ENCODE data around the gene CABYR. TPM values are rescaled to one million over a fixed set of nuclear protein-coding genes. Genes with fewer than 3 reads are reported as not detected.

The CABYR gene
- total and polyA plus RNA-seq, 4 donors: 0.39 to 1.6 (median 0.94) TPM

GRCh38 chr18:24127735-24128134 lies 11.1 kb upstream of the CABYR start:
- no peaks in the 10 kb centered on the region for H3K9me3 ChIP-seq (ENCODE audit: control insufficient read depth in 4 of 4, insufficient read depth in 3 of 4, low read length in 3 of 4)
- peaks cover 0 to 18% (median 9%) of the 10 kb centered on the region in 4 donors for H3K36me3 ChIP-seq (ENCODE audit: control insufficient read depth in 4 of 4, insufficient read depth in 4 of 4, low read length in 4 of 4)
- no peak for TF ChIP-seq CTCF (IDR thresholded peaks at IDR 0.05; ENCODE audit: control extremely low read depth, extremely low read depth)
- no peak overlapping the region for H3K9ac ChIP-seq (ENCODE audit: insufficient read depth in 1 of 2, low read length in 2 of 2)
- no peak overlapping the region for H3K4me3 ChIP-seq
- 82 to 87% methylated on average over 3 of the region's 3 CpGs for WGBS, 2 donors
- ATAC-seq (ENCODE audit: insufficient read depth, low FRiP score): no peak
- no peak overlapping the region for H3K27ac ChIP-seq (ENCODE audit: low read depth in 1 of 2, low read length in 1 of 2)
- no peaks in the 10 kb centered on the region for H3K27me3 ChIP-seq (ENCODE audit: control insufficient read depth in 3 of 3, insufficient read depth in 3 of 3, low read length in 2 of 3)
- DNase-seq: no peak
- peaks cover 0 to 2% (median 0%) of the 10 kb centered on the region in 5 donors for H3K4me1 ChIP-seq (ENCODE audit: control insufficient read depth in 5 of 5, insufficient read depth in 5 of 5, low read length in 5 of 5)

GRCh38 chr18:24128700-24129099 lies 10.2 kb upstream of the CABYR start:
- no peak for DNase-seq
- no peak for TF ChIP-seq CTCF (IDR thresholded peaks at IDR 0.05; ENCODE audit: control extremely low read depth, extremely low read depth)
- ATAC-seq (ENCODE audit: insufficient read depth, low FRiP score): no peak
- Histone ChIP-seq H3K36me3 (ENCODE audit: control insufficient read depth in 4 of 4, insufficient read depth in 4 of 4, low read length in 4 of 4) (peaks cover 0 to 18% (median 9%) of the 10 kb centered on the region in 4 donors), H3K9ac (ENCODE audit: insufficient read depth in 1 of 2, low read length in 2 of 2) (no peak overlapping the region), H3K9me3 (ENCODE audit: control insufficient read depth in 4 of 4, insufficient read depth in 3 of 4, low read length in 3 of 4) (no peaks in the 10 kb centered on the region), H3K27ac (ENCODE audit: low read depth in 1 of 2, low read length in 1 of 2) (no peak overlapping the region), H3K4me1 (ENCODE audit: control insufficient read depth in 5 of 5, insufficient read depth in 5 of 5, low read length in 5 of 5) (peaks cover 0 to 2% (median 0%) of the 10 kb centered on the region in 5 donors), H3K27me3 (ENCODE audit: control insufficient read depth in 3 of 3, insufficient read depth in 3 of 3, low read length in 2 of 3) (no peaks in the 10 kb centered on the region), H3K4me3 (no peak overlapping the region)
- 89 to 98% methylated on average over 4 of the region's 4 CpGs for WGBS, 2 donors

GRCh38 chr18:24130494-24130893 lies 8.4 kb upstream of the CABYR start:
- no peak for TF ChIP-seq CTCF (IDR thresholded peaks at IDR 0.05; ENCODE audit: control extremely low read depth, extremely low read depth)
- DNase-seq (no peak), ATAC-seq (ENCODE audit: insufficient read depth, low FRiP score) (no peak)
- Histone ChIP-seq H3K27me3 (ENCODE audit: control insufficient read depth in 3 of 3, insufficient read depth in 3 of 3, low read length in 2 of 3) (no peaks in the 10 kb centered on the region), H3K36me3 (ENCODE audit: control insufficient read depth in 4 of 4, insufficient read depth in 4 of 4, low read length in 4 of 4) (peaks cover 0 to 15% (median 9%) of the 10 kb centered on the region in 4 donors), H3K4me1 (ENCODE audit: control insufficient read depth in 5 of 5, insufficient read depth in 5 of 5, low read length in 5 of 5) (peaks cover 0 to 2% (median 0%) of the 10 kb centered on the region in 5 donors), H3K27ac (ENCODE audit: low read depth in 1 of 2, low read length in 1 of 2) (no peak overlapping the region), H3K9me3 (ENCODE audit: control insufficient read depth in 4 of 4, insufficient read depth in 3 of 4, low read length in 3 of 4) (no peaks in the 10 kb centered on the region), H3K9ac (ENCODE audit: insufficient read depth in 1 of 2, low read length in 2 of 2) (no peak overlapping the region), H3K4me3 (no peak overlapping the region)
- WGBS, 2 donors: 52 to 82% methylated on average over 2 of the region's 2 CpGs

GRCh38 chr18:24136967-24137373 lies 1.9 kb upstream of the CABYR start:
- Histone ChIP-seq H3K36me3 (ENCODE audit: control insufficient read depth in 4 of 4, insufficient read depth in 4 of 4, low read length in 4 of 4) (peaks cover 0 to 3% (median 0%) of the 10 kb centered on the region in 4 donors), H3K27me3 (ENCODE audit: control insufficient read depth in 3 of 3, insufficient read depth in 3 of 3, low read length in 2 of 3) (no peaks in the 10 kb centered on the region), H3K27ac (ENCODE audit: low read depth in 1 of 2, low read length in 1 of 2) (no peak overlapping the region), H3K9ac (ENCODE audit: insufficient read depth in 1 of 2, low read length in 2 of 2) (no peak overlapping the region), H3K9me3 (ENCODE audit: control insufficient read depth in 4 of 4, insufficient read depth in 3 of 4, low read length in 3 of 4) (no peaks in the 10 kb centered on the region), H3K4me1 (ENCODE audit: control insufficient read depth in 5 of 5, insufficient read depth in 5 of 5, low read length in 5 of 5) (peaks cover 0 to 7% (median 0%) of the 10 kb centered on the region in 5 donors), H3K4me3 (no peak overlapping the region)
- no peak for TF ChIP-seq CTCF (IDR thresholded peaks at IDR 0.05; ENCODE audit: control extremely low read depth, extremely low read depth)
- WGBS, 2 donors: 55 to 79% methylated on average over 3 of the region's 3 CpGs
- no peak for ATAC-seq (ENCODE audit: insufficient read depth, low FRiP score)
- no peak for DNase-seq
